Psoas muscle (tissue), 8 donors: Measurements from ENCODE around the gene EIF3L. TPM values are rescaled to one million over a fixed set of nuclear protein-coding genes. Genes with fewer than 3 reads are reported as not detected.
A peak's percentile ranks its signal among the peaks of the same experiment; 100 is the strongest.

ENCODE experiments used
- ATAC-seq, 4 donors: fragments of 200-7000 bp; cut with Tn5 transposase; one replicate each; pipeline ENCODE4 v1.9.1; 2020; ENCODE audit warnings: moderate library complexity in 3 of 4, mild to moderate bottlenecking in 2 of 4
- DNase-seq, 2 donors: peaks; one replicate each; pipeline ENCODE4 v3.0.0-alpha.2; 2020
- H3K27ac ChIP-seq: fragments of 200-600 bp; one replicate; pipeline ENCODE4 v1.8.0; 2022
- H3K27me3 ChIP-seq, 3 donors: fragments of 200-600 bp in 1 of 3; one replicate each; pipeline versions ENCODE4 v1.6.1 to v1.8.0; 2013 to 2022; ENCODE audit warnings: low read length in 2 of 3, mild to moderate bottlenecking in 2 of 3, moderate library complexity in 1 of 3; ENCODE audit not compliant: insufficient read depth in 3 of 3
- H3K36me3 ChIP-seq, 2 donors: fragments of 200-600 bp in 1 of 2; one replicate each; pipeline versions ENCODE4 v1.6.1 to v1.8.0; 2013 to 2022; ENCODE audit warnings: low read depth in 1 of 2, mild to moderate bottlenecking in 1 of 2, moderate library complexity in 1 of 2; ENCODE audit not compliant: insufficient read depth in 1 of 2
- H3K4me1 ChIP-seq: fragments of 200-600 bp; one replicate; pipeline ENCODE4 v1.8.0; 2022
- H3K4me3 ChIP-seq: fragments of 200-600 bp; one replicate; pipeline ENCODE4 v1.8.0; 2022; ENCODE audit warnings: mild to moderate bottlenecking
- H3K9me3 ChIP-seq: fragments of 200-600 bp; one replicate; pipeline ENCODE4 v1.8.0; 2022
- CTCF ChIP-seq: fragments of 200-600 bp; IDR thresholded peaks from one replicate; pipeline ENCODE4 v1.8.0; 2022; ENCODE audit warnings: antibody characterized with exemption
- WGBS, 3 donors: extraction: QIAGEN DNeasy Blood & Tissue Kit; methylation state at CpG; one replicate each; pipeline versions ENCODE4 v1.1.6 to v1.1.7; 2013; 5-methylcytosine and 5-hydroxymethylcytosine counted together
- intact Hi-C, 2 donors: fragments of 100-400 bp; cut with DNase I; formaldehyde crosslinking; loops; one replicate each; pipeline versions ENCODE4 v1.11.0 to v1.14.2; 2022
- polyA plus RNA-seq, 3 donors: library from polyadenylated mRNA; stranded (reverse); fragments of 200-250 nt; gene quantifications; one replicate each; pipeline ENCODE4 v1.2.3, GENCODE V29; 2013
- total RNA-seq, 4 donors: library from RNA; stranded (reverse); fragmentation: NEBNext Ultra II Directional in 2 of 4; extraction: Animal tissue kit (Norgen Biotek cat#: 25700) in 2 of 4; gene quantifications; one replicate each; pipeline versions ENCODE4 v1.2.1 to v1.2.4, GENCODE V29; 2021 to 2023
- donor health status: healthy with polysubstance abuse.
- donor health status: DM: no; HTN: no; CAD: no; lungs with moderate emphysema.
- donor health status: Bipolar disorder and iron deficiency.
- donor health status: healthy.
- donor health status: DM: yes; HTN: yes; CAD: no.
- donor health status: DM: no; HTN: no; CAD: no.
- donor health status: DM: no; HTN: no; CAD: no.
- donor health status: DM: yes; HTN: yes; CAD: no.

EIF3L gene
- total and polyA plus RNA-seq, 7 donors, result 265 to 483 (median 369) TPM

DNA sequence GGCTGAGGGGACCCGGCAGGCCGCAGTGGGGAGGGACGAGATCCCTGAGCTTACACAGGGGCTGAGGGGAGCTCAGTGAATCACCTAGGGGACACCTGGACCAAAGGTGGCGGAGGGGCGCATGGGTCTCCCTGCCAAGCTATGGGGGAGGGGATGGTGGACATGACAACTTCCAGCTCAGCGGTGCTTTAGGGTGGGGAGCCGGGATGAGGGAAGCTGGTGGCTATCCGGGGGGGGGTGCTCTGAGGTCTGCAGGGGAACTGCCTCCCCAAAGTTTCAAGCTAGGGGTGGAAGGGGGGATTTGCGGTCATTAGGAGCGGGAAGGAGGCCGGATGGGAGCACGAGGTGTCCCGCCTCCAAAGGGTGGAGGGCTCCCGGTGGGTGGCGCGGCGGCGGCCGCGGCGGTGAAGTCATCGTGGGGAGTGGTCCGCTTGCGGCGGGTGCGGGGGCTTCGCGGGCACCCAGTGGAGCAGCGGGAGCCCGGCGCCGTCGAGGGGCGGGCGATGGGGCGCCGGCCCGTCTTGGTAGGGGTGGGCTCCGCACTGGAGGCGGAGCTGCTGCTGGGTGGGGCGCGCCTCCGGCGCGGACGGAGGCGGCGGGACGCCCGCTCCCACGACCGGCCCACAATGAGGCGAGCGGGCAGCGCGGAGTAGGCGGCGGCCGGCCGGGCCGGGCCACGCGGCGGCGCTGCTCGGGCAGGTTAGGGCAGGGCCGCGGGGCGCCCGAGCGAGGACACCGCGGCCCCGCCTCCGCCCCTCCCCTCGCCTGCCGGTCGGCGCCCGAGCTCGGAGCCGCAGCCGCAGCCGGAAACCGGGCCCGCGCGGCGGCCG is 56.5 kb downstream of the EIF3L start, which contains the start of gene MICALL1:
Gene MICALL1, plus strand, starts transcription at position 764 of the 830 bp plus-strand sequence. CDS start 126 bp downstream, outside the sequence.
- no peaks in the 10 kb centered on the region for H3K36me3 ChIP-seq
- whole genome bisulfite sequencing, 3 donors, result 5 to 21% (median 16%) methylated on average over 29 to 90 of the region's 90 CpGs
- peak; percentile 82 to 89 (median 84) for ATAC-seq
- H3K9me3 ChIP-seq, result no peaks in the 10 kb centered on the region
- peak within 1 kb of the TSS; percentile 71 for H3K4me3 ChIP-seq
- DNase-seq, result peak; percentile 78 to 83
- H3K4me1 ChIP-seq, result peaks cover 17% of the 10 kb centered on the region
- no peaks in the 10 kb centered on the region for H3K27me3 ChIP-seq
- TF ChIP-seq CTCF, result peak; percentile 35
- peak within 1 kb of the TSS; percentile 81 for H3K27ac ChIP-seq
- intact Hi-C loops, result loop anchor here in 1 of 2 donors (2.0 kb wide), 1 partner anchor 27 kb away; no protein-coding TSS in a partner anchor

DNA sequence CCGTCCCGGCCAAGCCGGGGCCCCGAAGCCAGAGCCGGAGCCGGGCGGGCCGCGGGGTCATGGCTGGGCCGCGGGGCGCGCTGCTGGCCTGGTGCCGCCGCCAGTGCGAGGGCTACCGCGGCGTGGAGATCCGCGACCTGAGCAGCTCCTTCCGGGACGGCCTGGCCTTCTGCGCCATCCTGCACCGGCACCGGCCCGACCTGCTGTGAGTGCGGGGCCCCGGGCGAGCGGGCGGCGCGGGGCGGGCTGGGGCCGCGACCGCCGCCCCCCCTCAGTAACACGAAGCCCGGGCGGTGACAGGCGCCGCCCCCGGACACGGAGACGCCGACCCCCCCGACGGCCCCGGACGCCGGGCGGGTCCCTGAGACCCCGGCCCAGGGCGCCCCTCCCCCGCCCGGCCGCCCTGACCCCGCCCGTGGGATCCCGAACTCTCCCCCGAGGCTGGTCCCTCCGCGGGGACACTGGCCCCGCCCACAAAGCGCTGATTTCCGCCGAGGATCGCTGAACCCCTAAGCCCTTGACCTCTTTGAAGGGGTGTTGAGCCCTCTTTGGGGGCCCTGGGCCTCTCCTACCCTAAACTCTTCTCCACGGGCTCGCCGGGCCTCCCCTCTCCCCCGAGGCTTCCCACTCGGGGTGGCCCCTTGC is 57.3 kb downstream of the EIF3L start:
- Histone ChIP-seq H3K4me3 (peak overlapping the region; percentile 71), H3K9me3 (no peaks in the 10 kb centered on the region), H3K27ac (peak overlapping the region; percentile 77), H3K4me1 (peaks cover 17% of the 10 kb centered on the region), H3K27me3 (no peaks in the 10 kb centered on the region), H3K36me3 (no peaks in the 10 kb centered on the region)
- WGBS, 3 donors, result 2 to 6% (median 3%) methylated on average over 25 to 75 of the region's 75 CpGs
- ATAC-seq (peak in 3 of 4 donors; percentile 3 to 9 (median 3)), DNase-seq (peak; percentile 30 to 59)
- TF ChIP-seq CTCF, result no peak
- intact Hi-C loops, result loop anchor here in 1 of 2 donors (2.0 kb wide), 1 partner anchor 26 kb away; no protein-coding TSS in a partner anchor

- Histone ChIP-seq H3K27ac (peak overlapping the region; percentile 77), H3K9me3 (no peaks in the 10 kb centered on the region), H3K4me1 (peaks cover 17% of the 10 kb centered on the region), H3K36me3 (peaks cover 0 to 7% of the 10 kb centered on the region in 2 donors), H3K27me3 (no peaks in the 10 kb centered on the region), H3K4me3 (peak overlapping the region; percentile 71)
- ATAC-seq (no peak), DNase-seq (no peak)
- intact Hi-C loops, result loop anchor here in 1 of 2 donors (2.0 kb wide), 1 partner anchor 26 kb away; no protein-coding TSS in a partner anchor
- 44 to 56% (median 48%) methylated on average over 19 of the region's 19 CpGs for whole genome bisulfite sequencing, 3 donors
- no peak for TF ChIP-seq CTCF
Measured at GRCh38 chr22:37907036-37907954, 58.1 kb downstream of the EIF3L start.

GRCh38 chr22:37909766-37910165 is 60.5 kb downstream of the EIF3L start:
- no peaks in the 10 kb centered on the region for H3K9me3 ChIP-seq
- no peak overlapping the region for H3K27ac ChIP-seq
- H3K4me1 ChIP-seq, result peaks cover 17% of the 10 kb centered on the region
- TF ChIP-seq CTCF, result no peak
- ATAC-seq (no peak), DNase-seq (no peak)
- 80 to 88% (median 84%) methylated on average over 7 of the region's 7 CpGs for WGBS, 3 donors
- H3K36me3 ChIP-seq, result peaks cover 0 to 27% of the 10 kb centered on the region in 2 donors
- intact Hi-C loops, result no loop called here
- H3K4me3 ChIP-seq, result no peak overlapping the region
- H3K27me3 ChIP-seq, result no peaks in the 10 kb centered on the region
